ENCODE results near the gene DGKB. TPM values are rescaled to one million over a fixed set of nuclear protein-coding genes. Genes with fewer than 3 reads are reported as not detected.
A peak's percentile ranks its signal among the peaks of the same experiment; 100 is the strongest.
"Not testable (repeated sequence)": the region's sequence is repeated elsewhere in the genome, so short reads cannot be mapped to it uniquely, and the experiment has no call there.

DGKB gene
- total and polyA plus RNA-seq, 2 donors = 0.09 to 0.19 TPM

- H3K27me3 ChIP-seq (ENCODE audit: control insufficient read depth in 2 of 2, insufficient read depth in 1 of 2, low read length in 1 of 2) = no peaks in the 10 kb centered on the region
- DNase-seq (ENCODE audit: low read depth in 6 of 9, low spot score in 9 of 9) = no peak
- whole genome bisulfite sequencing = 24% methylated on average over 1 of the region's 1 CpG
- H3K9me3 ChIP-seq (ENCODE audit: control insufficient read depth in 2 of 2, insufficient read depth in 1 of 2, low read length in 1 of 2) = no peaks in the 10 kb centered on the region
- H3K4me3 ChIP-seq (ENCODE audit: low read length in 2 of 2) = no peak overlapping the region
- H3K4me1 ChIP-seq (ENCODE audit: control insufficient read depth in 2 of 2, insufficient read depth in 2 of 2, low read length in 2 of 2) = no peaks in the 10 kb centered on the region
- H3K27ac ChIP-seq (ENCODE audit: low read depth in 1 of 2, low read length in 1 of 2) = no peak overlapping the region
- H3K36me3 ChIP-seq (ENCODE audit: control insufficient read depth in 2 of 2, insufficient read depth in 2 of 2, low read length in 1 of 2) = no peaks in the 10 kb centered on the region
These were observed 405.2 kb downstream of the DGKB start for GRCh38 chr7:14497390-14497789.

GRCh38 chr7:14495633-14496032 is 406.9 kb downstream of the DGKB start:
- 92% methylated on average over 2 of the region's 2 CpGs for WGBS
- no peak overlapping the region for H3K27ac ChIP-seq (ENCODE audit: low read depth in 1 of 2, low read length in 1 of 2)

GRCh38 chr7:14487701-14488395 is 414.7 kb downstream of the DGKB start:
- no peak for DNase-seq (ENCODE audit: low read depth in 6 of 9, low spot score in 9 of 9)
- no peaks in the 10 kb centered on the region for H3K36me3 ChIP-seq (ENCODE audit: control insufficient read depth in 2 of 2, insufficient read depth in 2 of 2, low read length in 1 of 2)
- 76% methylated on average over 3 of the region's 3 CpGs for WGBS

More at GRCh38 chr7:14495633-14496032, 406.9 kb downstream of the DGKB start:
- no peak for DNase-seq (ENCODE audit: low read depth in 6 of 9, low spot score in 9 of 9)
- Histone ChIP-seq H3K9me3 (ENCODE audit: control insufficient read depth in 2 of 2, insufficient read depth in 1 of 2, low read length in 1 of 2) (no peaks in the 10 kb centered on the region), H3K36me3 (ENCODE audit: control insufficient read depth in 2 of 2, insufficient read depth in 2 of 2, low read length in 1 of 2) (no peaks in the 10 kb centered on the region), H3K4me3 (ENCODE audit: low read length in 2 of 2) (no peak overlapping the region), H3K4me1 (ENCODE audit: control insufficient read depth in 2 of 2, insufficient read depth in 2 of 2, low read length in 2 of 2) (no peaks in the 10 kb centered on the region), H3K27me3 (ENCODE audit: control insufficient read depth in 2 of 2, insufficient read depth in 1 of 2, low read length in 1 of 2) (no peaks in the 10 kb centered on the region)

GRCh38 chr7:14483663-14484062 is 418.9 kb downstream of the DGKB start:
- Histone ChIP-seq H3K27me3 (ENCODE audit: control insufficient read depth in 2 of 2, insufficient read depth in 1 of 2, low read length in 1 of 2) (no peaks in the 10 kb centered on the region), H3K4me1 (ENCODE audit: control insufficient read depth in 2 of 2, insufficient read depth in 2 of 2, low read length in 2 of 2) (no peaks in the 10 kb centered on the region), H3K27ac (ENCODE audit: low read depth in 1 of 2, low read length in 1 of 2) (no peak overlapping the region), H3K4me3 (ENCODE audit: low read length in 2 of 2) (no peak overlapping the region), H3K9me3 (ENCODE audit: control insufficient read depth in 2 of 2, insufficient read depth in 1 of 2, low read length in 1 of 2) (peaks cover 0 to 3% of the 10 kb centered on the region in 2 donors), H3K36me3 (ENCODE audit: control insufficient read depth in 2 of 2, insufficient read depth in 2 of 2, low read length in 1 of 2) (no peaks in the 10 kb centered on the region)
- no peak for DNase-seq (ENCODE audit: low read depth in 6 of 9, low spot score in 9 of 9)
- 95% methylated on average over 4 of the region's 4 CpGs for WGBS

More at GRCh38 chr7:14487701-14488395, 414.7 kb downstream of the DGKB start:
- Histone ChIP-seq H3K4me1 (ENCODE audit: control insufficient read depth in 2 of 2, insufficient read depth in 2 of 2, low read length in 2 of 2) (no peaks in the 10 kb centered on the region), H3K4me3 (ENCODE audit: low read length in 2 of 2) (no peak overlapping the region), H3K27ac (ENCODE audit: low read depth in 1 of 2, low read length in 1 of 2) (no peak overlapping the region), H3K27me3 (ENCODE audit: control insufficient read depth in 2 of 2, insufficient read depth in 1 of 2, low read length in 1 of 2) (no peaks in the 10 kb centered on the region), H3K9me3 (ENCODE audit: control insufficient read depth in 2 of 2, insufficient read depth in 1 of 2, low read length in 1 of 2) (peaks cover 0 to 3% of the 10 kb centered on the region in 2 donors)

- Histone ChIP-seq H3K36me3 (ENCODE audit: control insufficient read depth in 2 of 2, insufficient read depth in 2 of 2, low read length in 1 of 2) (no peaks in the 10 kb centered on the region), H3K27ac (ENCODE audit: low read depth in 1 of 2, low read length in 1 of 2) (no peak overlapping the region), H3K4me1 (ENCODE audit: control insufficient read depth in 2 of 2, insufficient read depth in 2 of 2, low read length in 2 of 2) (no peaks in the 10 kb centered on the region), H3K27me3 (ENCODE audit: control insufficient read depth in 2 of 2, insufficient read depth in 1 of 2, low read length in 1 of 2) (no peaks in the 10 kb centered on the region), H3K4me3 (ENCODE audit: low read length in 2 of 2) (no peak overlapping the region), H3K9me3 (ENCODE audit: control insufficient read depth in 2 of 2, insufficient read depth in 1 of 2, low read length in 1 of 2) (no peaks in the 10 kb centered on the region)
- WGBS = 42% methylated on average over 1 of the region's 1 CpG
- no peak for DNase-seq (ENCODE audit: low read depth in 6 of 9, low spot score in 9 of 9)
These were observed 422.3 kb downstream of the DGKB start for GRCh38 chr7:14480281-14480680.

GRCh38 chr7:14478834-14479510 is 423.6 kb downstream of the DGKB start:
- Histone ChIP-seq H3K4me1 (ENCODE audit: control insufficient read depth in 2 of 2, insufficient read depth in 2 of 2, low read length in 2 of 2) (no peaks in the 10 kb centered on the region), H3K27me3 (ENCODE audit: control insufficient read depth in 2 of 2, insufficient read depth in 1 of 2, low read length in 1 of 2) (no peaks in the 10 kb centered on the region), H3K36me3 (ENCODE audit: control insufficient read depth in 2 of 2, insufficient read depth in 2 of 2, low read length in 1 of 2) (no peaks in the 10 kb centered on the region), H3K4me3 (ENCODE audit: low read length in 2 of 2) (no peak overlapping the region), H3K27ac (ENCODE audit: low read depth in 1 of 2, low read length in 1 of 2) (no peak overlapping the region), H3K9me3 (ENCODE audit: control insufficient read depth in 2 of 2, insufficient read depth in 1 of 2, low read length in 1 of 2) (no peaks in the 10 kb centered on the region)
- 76% methylated on average over 2 of the region's 2 CpGs for WGBS
- no peak for DNase-seq (ENCODE audit: low read depth in 6 of 9, low spot score in 9 of 9)

GRCh38 chr7:14461716-14462115 is 440.8 kb downstream of the DGKB start:
- H3K4me3 ChIP-seq (ENCODE audit: low read length in 2 of 2); H3K36me3 ChIP-seq (ENCODE audit: control insufficient read depth in 2 of 2, insufficient read depth in 2 of 2, low read length in 1 of 2); DNase-seq (ENCODE audit: low read depth in 6 of 9, low spot score in 9 of 9); H3K27me3 ChIP-seq (ENCODE audit: control insufficient read depth in 2 of 2, insufficient read depth in 1 of 2, low read length in 1 of 2); H3K9me3 ChIP-seq (ENCODE audit: control insufficient read depth in 2 of 2, insufficient read depth in 1 of 2, low read length in 1 of 2); H3K27ac ChIP-seq (ENCODE audit: low read depth in 1 of 2, low read length in 1 of 2); H3K4me1 ChIP-seq (ENCODE audit: control insufficient read depth in 2 of 2, insufficient read depth in 2 of 2, low read length in 2 of 2): not testable (repeated sequence)
- 61% methylated on average over 3 of the region's 3 CpGs for WGBS

- H3K27ac ChIP-seq (ENCODE audit: low read depth in 1 of 2, low read length in 1 of 2); H3K4me3 ChIP-seq (ENCODE audit: low read length in 2 of 2); H3K36me3 ChIP-seq (ENCODE audit: control insufficient read depth in 2 of 2, insufficient read depth in 2 of 2, low read length in 1 of 2); DNase-seq (ENCODE audit: low read depth in 6 of 9, low spot score in 9 of 9); H3K9me3 ChIP-seq (ENCODE audit: control insufficient read depth in 2 of 2, insufficient read depth in 1 of 2, low read length in 1 of 2); H3K27me3 ChIP-seq (ENCODE audit: control insufficient read depth in 2 of 2, insufficient read depth in 1 of 2, low read length in 1 of 2); H3K4me1 ChIP-seq (ENCODE audit: control insufficient read depth in 2 of 2, insufficient read depth in 2 of 2, low read length in 2 of 2): not testable (repeated sequence)
- WGBS = 96% methylated on average over 7 of the region's 7 CpGs
These were observed 443.7 kb downstream of the DGKB start for GRCh38 chr7:14458846-14459245.

GRCh38 chr7:14457568-14458453 is 444.7 kb downstream of the DGKB start:
- H3K4me3 ChIP-seq (ENCODE audit: low read length in 2 of 2) = no peak overlapping the region
- DNase-seq (ENCODE audit: low read depth in 6 of 9, low spot score in 9 of 9) = peak; percentile 9 to 59 (median 26)
- H3K9me3 ChIP-seq (ENCODE audit: control insufficient read depth in 2 of 2, insufficient read depth in 1 of 2, low read length in 1 of 2) = no peaks in the 10 kb centered on the region
- H3K27ac ChIP-seq (ENCODE audit: low read depth in 1 of 2, low read length in 1 of 2) = no peak overlapping the region
- WGBS = 35% methylated on average over 13 of the region's 13 CpGs
- H3K36me3 ChIP-seq (ENCODE audit: control insufficient read depth in 2 of 2, insufficient read depth in 2 of 2, low read length in 1 of 2) = no peaks in the 10 kb centered on the region
- no peaks in the 10 kb centered on the region for H3K27me3 ChIP-seq (ENCODE audit: control insufficient read depth in 2 of 2, insufficient read depth in 1 of 2, low read length in 1 of 2)
- no peaks in the 10 kb centered on the region for H3K4me1 ChIP-seq (ENCODE audit: control insufficient read depth in 2 of 2, insufficient read depth in 2 of 2, low read length in 2 of 2)
